AG04449 (cell line): ENCODE data around the gene PIK3C2G.

Experiments used
- CTCF ChIA-PET: fragments of 350-600 bp; formaldehyde crosslinking; extraction: SDS; loops from one replicate; lab custom pipeline; 2021; ENCODE audit warnings: antibody characterized with exemption; lab: Yijun Ruan, JAX
- POLR2A ChIA-PET: fragments of 400-600, 350-600 bp; formaldehyde crosslinking; extraction: SDS; loops from one replicate; lab custom pipeline; 2020; ENCODE audit warnings: antibody characterized with exemption, inconsistent platforms; lab: Yijun Ruan, JAX
- DNase-seq: peaks from one replicate; pipeline ENCODE4 v3.0.0-alpha.2; 2010; ENCODE audit warnings: low read depth, low spot score
- H3K4me3 ChIP-seq: 2 replicates; pipeline ENCODE4 v1.5.1; 2011; ENCODE audit warnings: low read depth, mild to moderate bottlenecking, control low read depth, low read length
- CTCF ChIP-seq: IDR thresholded peaks from one replicate; pipeline ENCODE4 v1.5.1; 2011; ENCODE audit warnings: mild to moderate bottlenecking, moderate library complexity, low read length, control low read depth, inconsistent platforms; ENCODE audit not compliant: insufficient read depth; ENCODE audit errors: missing control alignments

PIK3C2G gene

DNA sequence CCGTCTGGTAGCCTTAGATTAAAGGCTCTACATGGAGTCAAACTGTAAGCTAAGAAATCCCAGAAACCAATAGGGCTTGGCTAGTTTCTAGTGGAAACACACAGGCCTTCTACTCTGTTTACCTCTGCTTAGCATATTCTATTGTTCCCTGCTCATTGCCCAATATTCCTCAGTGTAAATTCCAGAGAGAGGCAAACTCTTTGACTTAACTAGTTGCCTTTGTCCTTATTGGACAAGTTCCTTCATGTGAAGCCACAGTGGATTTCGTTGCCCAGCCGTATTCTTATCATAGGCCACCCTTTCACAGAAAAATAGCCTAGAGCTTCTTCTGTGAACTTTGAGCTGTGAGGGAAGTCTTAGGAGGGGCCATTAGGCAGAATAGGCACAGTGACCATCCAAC is 290.4 kb downstream of the PIK3C2G start:
- POLR2A ChIA-PET = no interaction called here
- TF ChIP-seq CTCF = no peak
- CTCF ChIA-PET = interaction anchor here (0.9 kb wide), 1 partner anchor 12 kb away, joined by 4 read pairs; no protein-coding TSS in a partner anchor

DNA sequence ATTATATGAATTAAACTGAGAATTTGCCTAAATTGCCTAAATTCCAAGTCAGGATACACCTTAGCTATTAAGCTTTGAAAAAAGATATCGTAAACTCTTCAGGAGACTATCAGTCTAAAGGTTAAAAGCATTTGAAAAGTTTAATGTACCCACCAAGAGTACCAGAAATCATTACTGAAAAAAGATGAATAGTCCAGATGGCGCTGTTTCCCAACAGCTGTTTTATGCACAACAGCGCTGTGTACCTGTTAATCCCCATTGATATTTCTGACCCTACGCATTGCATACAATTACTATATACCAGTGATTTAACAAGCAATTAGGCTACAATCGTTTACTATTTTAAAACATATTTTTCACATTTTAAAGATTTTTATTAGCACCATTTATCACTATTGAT is 291.5 kb downstream of the PIK3C2G start:
- DNase-seq = no peak
- H3K4me3 ChIP-seq = no peak overlapping the region
- TF ChIP-seq CTCF = no peak
- ChIA-PET POLR2A (no interaction called here), CTCF (interaction anchor here (0.8 kb wide), 1 partner anchor 9 kb away, joined by 3 read pairs; no protein-coding TSS in a partner anchor)

More for the DNA sequence above, 290.4 kb downstream of the PIK3C2G start:
- no peak overlapping the region for H3K4me3 ChIP-seq
- DNase-seq = no peak

- POLR2A ChIA-PET = no interaction called here
These were observed 294.8 kb downstream of the PIK3C2G start for GRCh38 chr12:18556161-18556560.

DNA sequence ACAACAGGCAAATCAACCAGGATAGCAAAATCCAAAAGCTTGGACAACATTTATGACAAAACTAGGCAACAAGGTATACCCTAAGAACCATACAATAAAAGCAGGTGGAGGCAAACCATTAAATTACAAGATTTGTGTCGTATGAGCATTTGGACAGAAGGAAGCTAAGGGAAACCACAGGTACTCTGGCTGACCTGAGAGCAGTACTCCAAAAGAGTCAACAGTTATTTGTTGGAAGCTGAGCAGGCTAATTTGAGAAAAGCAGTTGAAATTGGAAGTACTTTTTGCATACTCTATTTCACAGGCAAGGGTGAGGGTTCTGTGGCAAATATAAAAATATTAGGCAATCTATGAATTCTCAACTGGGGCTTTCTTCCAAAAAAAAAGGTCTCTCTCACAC is 297.9 kb downstream of the PIK3C2G start:
- H3K4me3 ChIP-seq = no peak overlapping the region
- no peak for TF ChIP-seq CTCF
- CTCF ChIA-PET = no interaction called here
- no peak for DNase-seq
- POLR2A ChIA-PET = no interaction called here

More at GRCh38 chr12:18556161-18556560, 294.8 kb downstream of the PIK3C2G start:
- no peak for DNase-seq
- H3K4me3 ChIP-seq = no peak overlapping the region
- TF ChIP-seq CTCF = no peak
- CTCF ChIA-PET = interaction anchor here (1.0 kb wide), 1 partner anchor 630 kb away, joined by 3 read pairs; no protein-coding TSS in a partner anchor

GRCh38 chr12:18562531-18562930 is 301.2 kb downstream of the PIK3C2G start:
- TF ChIP-seq CTCF = no peak
- ChIA-PET CTCF (no interaction called here), POLR2A (no interaction called here)
- no peak overlapping the region for H3K4me3 ChIP-seq
- no peak for DNase-seq

GRCh38 chr12:18564306-18564705 is 303.0 kb downstream of the PIK3C2G start:
- POLR2A ChIA-PET = no interaction called here

More at GRCh38 chr12:18564306-18564705, 303.0 kb downstream of the PIK3C2G start:
- CTCF ChIA-PET = interaction anchor here (1.1 kb wide), 1 partner anchor 13 kb away, joined by 4 read pairs; no protein-coding TSS in a partner anchor
- TF ChIP-seq CTCF = no peak
- no peak for DNase-seq
- H3K4me3 ChIP-seq = no peak overlapping the region
